K562 (cell line): ENCODE data around the gene IL3RA. TPM values are rescaled to one million over a fixed set of nuclear protein-coding genes. Genes with fewer than 3 reads are reported as not detected.

Experiments
- ATAC-seq: fragments of 200-7000 bp; cut with Tn5 transposase; 3 replicates; pipeline ENCODE4 v1.9.1; 2020; ENCODE audit warnings: moderate library complexity
- BruUV-seq: library from RNA; stranded (reverse); fragments of 400-500 nt; replicated peaks from 2 replicates; lab custom pipeline; 2021; lab: Mats Ljungman, UMichigan
- CTCF ChIA-PET: fragments of 300-600 bp; formaldehyde crosslinking; extraction: SDS; loops from one replicate; lab custom pipeline; 2021; ENCODE audit warnings: low intra/inter-chr PET ratio; lab: Yijun Ruan, JAX
- POLR2A ChIA-PET: fragments of 300-600, 350-650 bp; sonication (Branson Sonifier 250); formaldehyde crosslinking; extraction: SDS; loops from one replicate; lab custom pipeline; 2021; ENCODE audit warnings: antibody characterized with exemption, inconsistent platforms; lab: Yijun Ruan, JAX
- DNase-seq, 4 experiments: peaks; one replicate each; pipeline versions ENCODE4 v3.0.0 to v3.0.0-alpha.2; 2011 to 2018; ENCODE audit warnings: low spot score in 3 of 4, mixed read lengths in 3 of 4; ENCODE audit errors: extremely low read depth in 1 of 4
- FAIRE-seq: peaks from 2 replicates; lab custom pipeline; 2011; peaks lifted over from hg19 to GRCh38; lab: Jason Lieb, UNC
- H2AFZ ChIP-seq: 2 replicates; pipeline ENCODE4 v1.6.0; 2011; ENCODE audit warnings: low read depth, low read length, control low read depth, inconsistent platforms
- H3K27ac ChIP-seq: fragments of 200-600 bp; 3 replicates; pipeline ENCODE4 v1.8.0; 2011; ENCODE audit warnings: low read depth, mild to moderate bottlenecking, control low read depth, inconsistent platforms, low read length, moderate library complexity, mixed read lengths; ENCODE audit errors: extremely low read depth
- H3K27me3 ChIP-seq, 2 experiments: fragments of 300-600 bp in 1 of 2; 2 replicates in 1 of 2; 3 replicates in 1 of 2; pipeline versions ENCODE4 v1.6.0 to v1.8.0; 2011; ENCODE audit warnings: inconsistent platforms in 2 of 2, low read length in 2 of 2, mild to moderate bottlenecking in 1 of 2, mixed read lengths in 1 of 2, moderate library complexity in 1 of 2; ENCODE audit not compliant: control insufficient read depth in 2 of 2, insufficient read depth in 2 of 2
- H3K36me3 ChIP-seq: fragments of 300-600 bp; 3 replicates; pipeline ENCODE4 v1.8.0; 2011; ENCODE audit warnings: mild to moderate bottlenecking, low read length, inconsistent platforms; ENCODE audit not compliant: control insufficient read depth, insufficient read depth
- H3K4me1 ChIP-seq, 2 experiments: fragments of 200-600 bp in 1 of 2; replicated peaks in 1 of 2; 2 replicates in 1 of 2; 3 replicates in 1 of 2; pipeline versions ENCODE4 v1.5.1 to v1.8.0; 2011; ENCODE audit warnings: inconsistent platforms in 2 of 2, low read length in 2 of 2, mild to moderate bottlenecking in 1 of 2, mixed read lengths in 1 of 2, moderate library complexity in 1 of 2; ENCODE audit not compliant: control insufficient read depth in 2 of 2, insufficient read depth in 2 of 2
- H3K4me2 ChIP-seq: 2 replicates; pipeline ENCODE4 v1.6.1; 2011; ENCODE audit warnings: low read length, control low read depth, inconsistent platforms, mixed read lengths; ENCODE audit not compliant: insufficient read depth
- H3K4me3 ChIP-seq: fragments of 200-600 bp; sonication (generic), shearing (Covaris generic); 2 replicates; pipeline ENCODE4 v1.5.1; 2016; ENCODE audit warnings: control low read depth, inconsistent platforms
- H3K79me2 ChIP-seq: fragments of 200-600 bp; 3 replicates; pipeline ENCODE4 v1.8.0; 2011; ENCODE audit warnings: low read length, inconsistent platforms; ENCODE audit not compliant: control insufficient read depth, insufficient read depth
- H3K9ac ChIP-seq, 2 experiments: 2 replicates each; pipeline versions ENCODE4 v1.6.0 to v1.6.1; 2011; ENCODE audit warnings: low read depth in 2 of 2, low read length in 2 of 2, control low read depth in 1 of 2, inconsistent platforms in 1 of 2, mild to moderate bottlenecking in 1 of 2, mixed read lengths in 1 of 2; ENCODE audit not compliant: insufficient read depth in 1 of 2
- H3K9me1 ChIP-seq: one replicate; pipeline ENCODE4 v1.6.0; 2011; ENCODE audit warnings: inconsistent platforms, mild to moderate bottlenecking, low read length, moderate library complexity; ENCODE audit not compliant: control insufficient read depth, insufficient read depth
- H3K9me3 ChIP-seq: replicated peaks from 2 replicates; pipeline ENCODE4 v1.5.1; 2011; ENCODE audit warnings: low read depth, low read length, inconsistent platforms; ENCODE audit not compliant: control insufficient read depth, insufficient read depth
- H4K20me1 ChIP-seq: replicated peaks from 2 replicates; pipeline ENCODE4 v1.6.1; 2011; ENCODE audit warnings: low read length, inconsistent platforms, mixed read lengths; ENCODE audit not compliant: control insufficient read depth, insufficient read depth
- CCAR2 ChIP-seq: fragments of 200-400 bp; formaldehyde crosslinking; IDR thresholded peaks from 2 replicates; pipeline ENCODE4 v1.6.1; 2017; ENCODE audit warnings: mild to moderate bottlenecking, low read depth, low read length
- EGR1 ChIP-seq: fragments of 450-650 bp; conservative IDR thresholded peaks from 2 replicates; pipeline ENCODE4 v1.6.1; 2017; ENCODE audit warnings: mild to moderate bottlenecking
- FOXA3 ChIP-seq, 2 experiments: fragments of 450-650 bp in 1 of 2; sonication (generic) in 1 of 2; formaldehyde crosslinking; IDR thresholded peaks in 1 of 2; conservative IDR thresholded peaks in 1 of 2; 2 replicates each; pipeline versions ENCODE4 v1.4.0 to v1.8.0; 2020 to 2022; ENCODE audit warnings: mild to moderate bottlenecking in 2 of 2, missing genetic modification reagents in 1 of 2
- GABPA ChIP-seq: fragments of 200-800 bp; sonication (Bioruptor generic); conservative IDR thresholded peaks from 2 replicates; pipeline ENCODE4 v1.6.1; 2016; ENCODE audit warnings: low read depth, missing genetic modification characterization, missing compliant biosample characterization
- HDGF ChIP-seq: fragments of 450-650 bp; IDR thresholded peaks from 2 replicates; pipeline ENCODE4 v1.6.1; 2016
- NR2C1 ChIP-seq, 2 experiments: fragments of 450-650 bp; IDR thresholded peaks; 2 replicates each; pipeline ENCODE4 v1.6.1; 2017; ENCODE audit warnings: mild to moderate bottlenecking in 2 of 2, antibody characterized with exemption in 1 of 2, inconsistent platforms in 1 of 2, missing compliant biosample characterization in 1 of 2, missing genetic modification characterization in 1 of 2
- PPARD ChIP-seq: fragments of 250-450 bp; sonication (Bioruptor Pico); IDR thresholded peaks from 2 replicates; pipeline ENCODE4 v1.8.0; 2022; ENCODE audit warnings: inconsistent platforms, mild to moderate bottlenecking, moderate library complexity
- ZFP36 ChIP-seq: fragments of 150-350 bp; IDR thresholded peaks from 2 replicates; pipeline ENCODE4 v1.6.1; 2018; ENCODE audit warnings: low read length, low read depth; ENCODE audit not compliant: partially characterized antibody
- ZNF24 ChIP-seq: fragments of 450-650 bp; IDR thresholded peaks from 2 replicates; pipeline ENCODE4 v1.6.1; 2016
- ZNF707 ChIP-seq: fragments of 250-450 bp; sonication (Bioruptor Pico); conservative IDR thresholded peaks from 2 replicates; pipeline ENCODE4 v1.8.0; 2022; ENCODE audit warnings: inconsistent platforms, mild to moderate bottlenecking, moderate library complexity
- WGBS: fragments of 100-300 bp; shearing (Covaris generic); methylation state at CpG from one replicate; pipeline ENCODE4 v1.1.6; 2016; ENCODE audit warnings: low coverage, mixed read lengths; ENCODE audit not compliant: insufficient coverage; ENCODE audit errors: missing lambda C conversion rate; 5-methylcytosine and 5-hydroxymethylcytosine counted together
- in situ Hi-C: fragments of 300-500 bp; cut with MboI; formaldehyde crosslinking; loops from 4 replicates; pipeline ENCODE4 v1.15.0; 2018; ENCODE audit warnings: inconsistent platforms, mixed read lengths
- intact Hi-C: fragments of 100-400 bp; cut with micrococcal nuclease; formaldehyde crosslinking; loops from 2 replicates; pipeline ENCODE4 v1.14.2; 2022
- polyA plus RNA-seq, 8 experiments: library from polyadenylated mRNA; depleted of rRNA in 4 of 8; stranded (reverse) in 5 of 8; unstranded in 3 of 8; fragments of >200 nt; fragmentation: Nextera tagmentation in 2 of 8; fragmentation: Illumina TruSeq in 1 of 8; extraction: Ambion mirVana in 2 of 8; extraction: Trizol in 1 of 8; gene quantifications; 2 replicates each; pipeline versions ENCODE4 v1.2.1 to v1.2.3, GENCODE V29; 2011 to 2014; ENCODE audit warnings: inconsistent platforms in 1 of 8, missing spikeins in 1 of 8
- total RNA-seq, 7 experiments: library from RNA; depleted of rRNA in 6 of 7; stranded (reverse); fragments of >200 nt in 6 of 7; fragmentation: Illumina TruSeq in 2 of 7; extraction: Trizol in 2 of 7; gene quantifications; 2 replicates each; pipeline versions ENCODE4 v1.2.1 to v1.2.3, GENCODE V29; 2011 to 2021; ENCODE audit warnings: low replicate concordance in 1 of 7
- TF ChIP-seq, protein P1 (sequence below): fragments of 450-650 bp; IDR thresholded peaks from 2 replicates; pipeline ENCODE4 v1.6.1; 2018; ENCODE audit not compliant: partially characterized antibody

Gene IL3RA
- total and polyA plus RNA-seq, 9 of the 15 experiments (the other 6 are each of a cell fraction or from before 2014, with no cell fraction given): not detected

DNA sequence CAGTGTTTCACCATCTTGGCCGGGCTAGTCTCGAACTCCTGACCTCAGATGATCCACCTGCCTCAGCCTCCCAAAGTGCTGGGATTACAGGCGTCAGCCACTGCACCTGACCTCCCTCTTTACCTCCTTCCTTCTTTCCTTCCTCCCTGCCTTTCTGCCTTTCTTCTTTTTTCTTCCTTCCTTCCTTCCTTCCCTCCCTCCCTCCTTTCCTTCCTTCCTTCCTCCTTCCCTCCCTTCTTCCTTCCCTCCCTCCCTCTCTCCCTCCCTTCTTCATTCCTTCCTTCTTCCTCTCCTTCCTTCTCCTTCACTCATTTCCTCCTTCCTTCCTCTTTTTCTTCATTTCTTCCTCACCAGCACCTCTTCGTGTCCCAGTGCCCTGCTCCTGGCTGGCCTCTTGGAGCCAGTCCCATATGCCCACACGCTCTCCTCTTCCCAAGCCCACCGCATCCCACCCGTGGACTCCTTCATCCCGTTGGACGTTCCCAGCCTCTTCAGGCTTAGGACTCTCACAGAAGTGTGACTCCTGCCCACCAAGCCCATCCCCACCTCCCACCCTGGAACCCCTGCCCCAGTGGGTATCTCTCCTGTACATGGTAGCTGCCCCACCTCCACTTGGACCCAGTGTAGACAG is 45.4 kb upstream of the IL3RA start:
- Histone ChIP-seq H2AFZ (no peak overlapping the region), H3K4me3 (no peak overlapping the region), H3K4me1 (no peaks in the 10 kb centered on the region), H3K9me1 (no peaks in the 10 kb centered on the region), H3K27me3 (peaks cover 2 to 4% of the 10 kb centered on the region in 2 experiments; a peak in 2 of 5 replicates), H3K9ac (no peak overlapping the region), H3K9me3 (no peaks in the 10 kb centered on the region), H4K20me1 (no peaks in the 10 kb centered on the region), H3K36me3 (no peaks in the 10 kb centered on the region), H3K4me2 (no peak overlapping the region), H3K79me2 (no peaks in the 10 kb centered on the region), H3K27ac (no peak overlapping the region)
- intact Hi-C loops (no loop called here), in situ Hi-C loops (no loop called here)
- DNase-seq (no peak), ATAC-seq (no peak), FAIRE-seq (no peak)
- POLR2A ChIA-PET: no interaction called here
- no TSS peak for BruUV-seq
- 0% methylated on average over 3 of the region's 9 CpGs for WGBS
- CTCF ChIA-PET: no interaction called here
- no peak for TF ChIP-seq CCAR2

DNA sequence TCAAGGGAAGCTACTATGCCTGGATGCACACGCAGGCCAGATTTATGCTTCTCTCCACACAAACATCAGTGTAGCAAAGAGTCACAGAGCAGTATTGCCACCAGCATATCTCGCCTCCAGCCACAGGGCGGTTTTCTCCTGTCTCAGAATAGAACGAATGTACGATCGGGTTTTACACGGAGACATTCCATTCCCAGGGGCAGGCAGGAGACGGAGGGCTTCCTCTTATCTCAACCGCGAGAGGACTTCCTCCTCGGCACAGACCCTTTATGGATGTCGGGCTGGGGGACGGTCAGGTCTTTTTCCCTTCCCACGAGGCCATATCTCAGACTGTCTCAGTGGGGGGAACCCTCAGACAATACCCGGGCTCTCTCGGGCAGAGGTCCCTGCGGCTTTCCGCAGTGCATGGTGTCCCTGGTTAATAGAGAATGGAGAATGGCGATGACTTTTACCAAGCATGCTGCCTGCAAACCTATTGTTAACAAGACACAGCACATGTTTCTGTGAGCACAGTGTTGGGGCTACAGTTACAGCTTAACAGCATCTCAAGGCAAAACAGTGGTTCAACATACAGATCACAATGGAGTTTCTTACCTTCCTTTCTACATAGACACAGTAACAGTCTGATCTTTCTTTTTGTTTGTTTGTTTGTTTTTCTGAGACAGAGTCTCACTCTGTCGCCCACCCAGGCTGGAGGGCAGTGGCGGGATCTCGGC is 43.9 kb upstream of the IL3RA start:
- DNase-seq (no peak), FAIRE-seq (no peak), ATAC-seq (no peak)
- H3K9me3 ChIP-seq: no peaks in the 10 kb centered on the region
- H3K4me3 ChIP-seq: no peak overlapping the region
- no peak overlapping the region for H2AFZ ChIP-seq
- CTCF ChIA-PET: no interaction called here
- in situ Hi-C loops: no loop called here
- no TSS peak for BruUV-seq
- no peaks in the 10 kb centered on the region for H3K4me1 ChIP-seq
- intact Hi-C loops: no loop called here
- no peaks in the 10 kb centered on the region; a peak in 1 of 5 replicates for H3K27me3 ChIP-seq
- no peaks in the 10 kb centered on the region for H3K79me2 ChIP-seq
- H3K27ac ChIP-seq: no peak overlapping the region
- H3K4me2 ChIP-seq: no peak overlapping the region
- POLR2A ChIA-PET: no interaction called here
- H3K9me1 ChIP-seq: no peaks in the 10 kb centered on the region
- no peak overlapping the region for H3K9ac ChIP-seq
- no peaks in the 10 kb centered on the region for H4K20me1 ChIP-seq
- no peaks in the 10 kb centered on the region for H3K36me3 ChIP-seq
- 0% methylated on average over 10 of the region's 22 CpGs for WGBS
- TF ChIP-seq ZFP36: no peak
- no peak for TF ChIP-seq PPARD (CRISPR knock-in tag)
- TF ChIP-seq ZNF24: no peak
- TF ChIP-seq NR2C1 (IDR thresholded peaks at IDR 0.05): no peak
- no peak for TF ChIP-seq NR2C1 (tag; IDR thresholded peaks at IDR 0.05)
- TF ChIP-seq EGR1: no peak
- TF ChIP-seq, protein P1, sequence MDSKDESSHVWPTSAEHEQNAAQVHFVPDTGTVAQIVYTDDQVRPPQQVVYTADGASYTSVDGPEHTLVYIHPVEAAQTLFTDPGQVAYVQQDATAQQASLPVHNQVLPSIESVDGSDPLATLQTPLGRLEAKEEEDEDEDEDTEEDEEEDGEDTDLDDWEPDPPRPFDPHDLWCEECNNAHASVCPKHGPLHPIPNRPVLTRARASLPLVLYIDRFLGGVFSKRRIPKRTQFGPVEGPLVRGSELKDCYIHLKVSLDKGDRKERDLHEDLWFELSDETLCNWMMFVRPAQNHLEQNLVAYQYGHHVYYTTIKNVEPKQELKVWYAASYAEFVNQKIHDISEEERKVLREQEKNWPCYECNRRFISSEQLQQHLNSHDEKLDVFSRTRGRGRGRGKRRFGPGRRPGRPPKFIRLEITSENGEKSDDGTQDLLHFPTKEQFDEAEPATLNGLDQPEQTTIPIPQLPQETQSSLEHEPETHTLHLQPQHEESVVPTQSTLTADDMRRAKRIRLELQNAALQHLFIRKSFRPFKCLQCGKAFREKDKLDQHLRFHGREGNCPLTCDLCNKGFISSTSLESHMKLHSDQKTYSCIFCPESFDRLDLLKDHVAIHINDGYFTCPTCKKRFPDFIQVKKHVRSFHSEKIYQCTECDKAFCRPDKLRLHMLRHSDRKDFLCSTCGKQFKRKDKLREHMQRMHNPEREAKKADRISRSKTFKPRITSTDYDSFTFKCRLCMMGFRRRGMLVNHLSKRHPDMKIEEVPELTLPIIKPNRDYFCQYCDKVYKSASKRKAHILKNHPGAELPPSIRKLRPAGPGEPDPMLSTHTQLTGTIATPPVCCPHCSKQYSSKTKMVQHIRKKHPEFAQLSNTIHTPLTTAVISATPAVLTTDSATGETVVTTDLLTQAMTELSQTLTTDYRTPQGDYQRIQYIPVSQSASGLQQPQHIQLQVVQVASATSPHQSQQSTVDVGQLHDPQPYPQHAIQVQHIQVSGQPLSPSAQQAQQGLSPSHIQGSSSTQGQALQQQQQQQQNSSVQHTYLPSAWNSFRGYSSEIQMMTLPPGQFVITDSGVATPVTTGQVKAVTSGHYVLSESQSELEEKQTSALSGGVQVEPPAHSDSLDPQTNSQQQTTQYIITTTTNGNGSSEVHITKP: no peak
- TF ChIP-seq ZNF707 (CRISPR knock-in tag): no peak
- TF ChIP-seq GABPA (tag): no peak
- TF ChIP-seq HDGF: no peak
- TF ChIP-seq FOXA3 (CRISPR knock-in tag; conservative IDR thresholded peaks at IDR 0.05 in 1 of 2, IDR thresholded peaks at IDR 0.05 in 1 of 2): no peak
